Fibroblast of skin of right quadriceps (primary cell): ENCODE measurements around the gene TPSG1.

ENCODE experiments used
- DNase-seq: peaks from one replicate; pipeline ENCODE4 v3.0.0-alpha.2; 2013

Gene TPSG1

DNA sequence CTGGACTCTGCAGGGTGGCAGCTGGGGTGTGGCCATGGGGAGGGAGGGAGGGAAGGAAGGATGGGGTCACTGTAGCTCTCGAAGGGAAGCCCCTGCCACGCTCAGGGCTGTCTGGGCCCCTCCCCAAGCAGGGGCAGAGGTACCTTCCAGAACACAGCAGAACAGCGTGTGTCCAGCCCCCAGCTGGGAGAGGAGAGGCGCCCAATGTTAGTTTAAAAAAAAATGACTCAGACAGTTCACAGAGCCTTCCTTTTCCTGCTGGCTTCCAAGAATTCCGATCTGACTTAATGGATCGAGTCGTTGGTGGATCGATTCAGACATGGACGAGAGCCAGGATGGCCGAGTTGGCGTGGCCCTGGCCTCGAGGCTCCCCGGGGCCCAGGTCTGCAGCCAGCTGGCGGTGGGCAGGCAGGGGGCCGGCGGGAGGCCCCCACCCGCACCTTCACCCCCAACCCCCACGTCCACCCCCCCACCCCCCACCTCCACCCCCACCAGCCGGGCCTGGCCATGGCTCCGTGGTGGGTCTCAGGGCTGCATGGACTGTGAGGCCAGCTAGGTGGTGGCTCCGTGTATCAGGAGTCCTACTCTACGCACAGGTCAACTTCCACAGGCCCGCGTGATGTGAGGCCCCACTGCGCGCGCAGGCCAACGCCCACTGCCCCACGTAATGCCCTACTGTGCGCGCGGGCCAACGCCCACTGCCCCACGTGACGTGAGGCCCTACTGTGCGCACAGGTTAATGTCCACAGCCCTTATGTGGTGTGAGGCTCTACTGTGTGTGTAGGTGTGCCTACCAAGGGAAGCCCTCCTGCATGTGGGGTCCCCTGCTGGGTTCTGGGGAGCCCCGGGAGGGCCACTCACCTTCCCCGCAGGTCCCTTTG lies 50.4 kb downstream of the TPSG1 start:
- DNase-seq = no peak

DNA sequence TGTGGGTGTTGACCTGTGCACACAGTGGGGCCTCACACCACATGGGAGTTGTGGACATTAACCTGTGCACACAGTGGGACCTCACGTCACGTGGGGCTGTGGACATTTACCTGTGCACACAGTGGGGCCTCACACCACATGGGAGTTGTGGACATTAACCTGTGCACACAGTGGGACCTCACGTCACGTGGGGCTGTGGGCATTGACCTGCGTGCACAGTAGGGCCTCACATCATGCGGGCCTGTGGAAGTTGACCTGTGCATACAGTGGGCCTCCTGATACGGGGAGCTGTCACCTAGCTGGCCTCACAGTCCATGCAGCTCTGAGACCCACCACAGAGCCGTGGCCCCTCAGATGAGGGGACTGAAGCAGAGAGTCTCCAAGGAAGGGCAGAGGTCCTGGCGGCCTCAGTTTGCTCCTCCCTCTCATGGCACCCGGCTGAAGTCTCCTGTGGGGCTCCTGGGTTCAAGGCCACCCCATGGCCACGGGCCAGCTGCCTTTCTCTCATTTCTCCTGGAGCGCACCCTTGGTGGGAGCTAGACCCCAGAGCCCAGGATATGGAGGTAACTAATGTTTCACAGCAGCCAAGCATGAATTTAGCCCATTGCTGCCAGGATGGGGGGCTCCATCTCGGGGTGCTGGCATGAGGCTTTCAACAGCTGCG lies 51.1 kb downstream of the TPSG1 start:
- DNase-seq = no peak

- no peak for DNase-seq
Observed at GRCh38 chr16:1172651-1173050, 52.4 kb downstream of the TPSG1 start.

DNA sequence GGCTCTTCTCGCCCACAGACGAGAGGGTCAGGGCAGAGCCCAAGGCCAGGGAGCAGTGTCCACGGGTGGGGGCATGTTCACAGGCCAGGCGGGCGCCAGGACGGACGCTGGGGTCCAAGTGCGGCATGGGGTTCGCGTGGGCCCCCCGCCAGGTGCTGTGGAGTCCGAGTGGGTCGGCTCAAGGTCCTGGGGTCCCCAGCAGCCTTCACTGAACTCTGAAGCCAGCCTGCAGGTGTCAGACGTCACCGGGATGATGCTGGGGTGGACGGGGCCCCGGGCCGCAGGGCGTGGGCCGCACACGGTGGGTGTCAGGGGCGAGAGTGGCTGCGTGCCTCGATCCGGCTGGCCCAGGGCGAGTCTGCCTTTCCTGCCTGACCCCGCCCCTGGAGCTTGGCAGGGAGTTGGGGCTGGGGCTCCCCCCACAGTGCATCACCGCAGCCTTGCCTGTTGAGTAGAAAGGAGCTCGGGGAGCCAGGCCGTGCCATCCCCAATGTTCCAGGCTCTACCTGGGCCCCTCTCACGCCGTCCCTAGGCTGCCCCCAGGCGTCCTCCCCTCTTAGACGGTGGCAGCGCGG lies 53.1 kb downstream of the TPSG1 start:
- no peak for DNase-seq
